GM12878 (cell line): Measurements from ENCODE around the gene DGKI.

Experiments
- CBFB ChIP-seq: IDR thresholded peaks from 2 replicates; pipeline ENCODE4 v1.6.1; 2016; ENCODE audit warnings: antibody characterized with exemption, low read depth
- EGR1 ChIP-seq, 2 experiments: IDR thresholded peaks; 1 replicate in 1 of 2; 2 replicates in 1 of 2; pipeline ENCODE4 v1.6.1; 2011 to 2012; ENCODE audit warnings: low read depth in 2 of 2, low read length in 2 of 2, borderline replicate concordance in 1 of 2, mild to moderate bottlenecking in 1 of 2, moderate library complexity in 1 of 2
- FOXM1 ChIP-seq: IDR thresholded peaks from 2 replicates; pipeline ENCODE4 v1.6.1; 2012; ENCODE audit warnings: low read depth, mild to moderate bottlenecking, inconsistent platforms, low read length, moderate library complexity
- HDAC2 ChIP-seq: fragments of 200-600 bp; sonication (generic); IDR thresholded peaks from 2 replicates; pipeline ENCODE4 v1.6.1; 2017
- HDGF ChIP-seq: fragments of 450-650 bp; IDR thresholded peaks from 2 replicates; pipeline ENCODE4 v1.6.1; 2016; ENCODE audit warnings: antibody characterized with exemption
- NFXL1 ChIP-seq: fragments of 450-650 bp; IDR thresholded peaks from 2 replicates; pipeline ENCODE4 v1.6.1; 2017; ENCODE audit warnings: antibody characterized with exemption, mild to moderate bottlenecking, borderline replicate concordance
- RCOR1 ChIP-seq: conservative IDR thresholded peaks from 2 replicates; pipeline ENCODE4 v1.6.1; 2012; ENCODE audit warnings: low read depth, low read length, improper control_type of control experiment
- RELA ChIP-seq: fragments of 450-650 bp; IDR thresholded peaks from 2 replicates; pipeline ENCODE4 v1.8.0; 2014; ENCODE audit warnings: borderline replicate concordance; ENCODE audit not compliant: partially characterized antibody
- RFX5 ChIP-seq: IDR thresholded peaks from 2 replicates; pipeline ENCODE4 v1.6.1; 2011; ENCODE audit warnings: low read depth, low read length, improper control_type of control experiment
- ZBTB11 ChIP-seq: fragments of 450-650 bp; formaldehyde crosslinking; IDR thresholded peaks from 2 replicates; pipeline ENCODE4 v1.5.0; 2022; ENCODE audit warnings: mild to moderate bottlenecking, missing genetic modification characterization
- ZNF217 ChIP-seq: fragments of 450-650 bp; IDR thresholded peaks from 2 replicates; pipeline ENCODE4 v1.6.1; 2017; ENCODE audit warnings: antibody characterized with exemption, mild to moderate bottlenecking
- TF ChIP-seq, protein P1 (sequence below), 3 experiments: IDR thresholded peaks in 2 of 3; conservative IDR thresholded peaks in 1 of 3; 2 replicates each; pipeline ENCODE4 v1.5.1; 2011; ENCODE audit warnings: low read depth in 3 of 3, low read length in 3 of 3, mild to moderate bottlenecking in 3 of 3, control low read depth in 2 of 3, moderate library complexity in 2 of 3, inconsistent platforms in 1 of 3, mixed read lengths in 1 of 3; ENCODE audit not compliant: control insufficient read depth in 2 of 3, insufficient read depth in 1 of 3; ENCODE audit errors: extremely low read depth in 1 of 3
- TF ChIP-seq, protein P2 (sequence below): IDR thresholded peaks from 2 replicates; pipeline ENCODE4 v1.6.1; 2011; ENCODE audit warnings: mild to moderate bottlenecking, low read depth, low read length, moderate library complexity; ENCODE audit not compliant: insufficient replicate concordance

DNA sequence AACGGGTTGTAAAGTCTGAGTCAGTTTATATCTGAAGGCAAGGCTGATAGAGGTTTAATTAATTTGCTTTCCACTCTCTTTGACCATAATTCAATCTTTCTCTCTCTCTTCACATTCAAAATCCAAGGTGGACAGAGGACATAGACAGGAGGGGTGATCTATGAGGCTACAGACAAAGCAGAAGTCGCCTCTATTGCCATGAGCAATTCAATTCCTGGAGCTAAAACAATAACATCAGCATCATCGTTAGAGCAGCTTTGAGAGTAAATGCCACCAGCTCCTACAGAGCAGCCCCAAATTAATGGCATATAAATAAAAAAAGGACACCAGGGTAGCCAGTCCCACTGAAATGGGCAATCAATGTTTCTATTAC is 93.2 kb downstream of the DGKI start:
- TF ChIP-seq CBFB (no peak), RCOR1 (no peak), EGR1 (IDR thresholded peaks at IDR 0.05; ENCODE audit: borderline replicate concordance in 1 of 2, low read depth in 2 of 2, low read length in 2 of 2) (no peak), HDAC2 (no peak), RFX5 (no peak), ZNF217 (no peak), FOXM1 (no peak), ZBTB11 (CRISPR knock-in tag) (no peak), NFXL1 (no peak), RELA (no peak), HDGF (no peak)
- TF ChIP-seq, protein P1, sequence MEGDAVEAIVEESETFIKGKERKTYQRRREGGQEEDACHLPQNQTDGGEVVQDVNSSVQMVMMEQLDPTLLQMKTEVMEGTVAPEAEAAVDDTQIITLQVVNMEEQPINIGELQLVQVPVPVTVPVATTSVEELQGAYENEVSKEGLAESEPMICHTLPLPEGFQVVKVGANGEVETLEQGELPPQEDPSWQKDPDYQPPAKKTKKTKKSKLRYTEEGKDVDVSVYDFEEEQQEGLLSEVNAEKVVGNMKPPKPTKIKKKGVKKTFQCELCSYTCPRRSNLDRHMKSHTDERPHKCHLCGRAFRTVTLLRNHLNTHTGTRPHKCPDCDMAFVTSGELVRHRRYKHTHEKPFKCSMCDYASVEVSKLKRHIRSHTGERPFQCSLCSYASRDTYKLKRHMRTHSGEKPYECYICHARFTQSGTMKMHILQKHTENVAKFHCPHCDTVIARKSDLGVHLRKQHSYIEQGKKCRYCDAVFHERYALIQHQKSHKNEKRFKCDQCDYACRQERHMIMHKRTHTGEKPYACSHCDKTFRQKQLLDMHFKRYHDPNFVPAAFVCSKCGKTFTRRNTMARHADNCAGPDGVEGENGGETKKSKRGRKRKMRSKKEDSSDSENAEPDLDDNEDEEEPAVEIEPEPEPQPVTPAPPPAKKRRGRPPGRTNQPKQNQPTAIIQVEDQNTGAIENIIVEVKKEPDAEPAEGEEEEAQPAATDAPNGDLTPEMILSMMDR (IDR thresholded peaks at IDR 0.05 in 2 of 3, conservative IDR thresholded peaks at IDR 0.05 in 1 of 3; ENCODE audit: control insufficient read depth in 2 of 3, extremely low read depth in 1 of 3, insufficient read depth in 1 of 3, low read depth in 3 of 3, low read length in 3 of 3), result no peak
- TF ChIP-seq, protein P2, sequence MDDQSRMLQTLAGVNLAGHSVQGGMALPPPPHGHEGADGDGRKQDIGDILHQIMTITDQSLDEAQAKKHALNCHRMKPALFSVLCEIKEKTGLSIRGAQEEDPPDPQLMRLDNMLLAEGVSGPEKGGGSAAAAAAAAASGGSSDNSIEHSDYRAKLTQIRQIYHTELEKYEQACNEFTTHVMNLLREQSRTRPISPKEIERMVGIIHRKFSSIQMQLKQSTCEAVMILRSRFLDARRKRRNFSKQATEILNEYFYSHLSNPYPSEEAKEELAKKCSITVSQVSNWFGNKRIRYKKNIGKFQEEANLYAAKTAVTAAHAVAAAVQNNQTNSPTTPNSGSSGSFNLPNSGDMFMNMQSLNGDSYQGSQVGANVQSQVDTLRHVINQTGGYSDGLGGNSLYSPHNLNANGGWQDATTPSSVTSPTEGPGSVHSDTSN, result no peak
